ENCODE measurements around the gene TMUB2.

Gene TMUB2

DNA sequence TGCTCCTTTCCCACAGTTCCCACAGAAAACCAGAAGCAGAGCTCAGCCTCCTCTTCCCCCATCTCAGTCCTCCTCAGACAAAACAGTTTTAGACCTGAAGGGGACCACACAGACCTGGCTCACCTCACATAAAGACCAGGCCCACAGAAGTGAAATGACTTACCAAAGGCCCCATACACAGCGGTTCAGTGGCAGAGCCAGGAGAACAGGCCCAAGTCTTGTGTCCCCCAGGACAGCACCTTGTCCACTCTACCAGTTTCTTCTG, 27.4 kb downstream of the TMUB2 start:
- DNase-seq (ENCODE audit: low spot score): no peak
- in situ Hi-C loops (cut with MboI; ENCODE audit: low pct_unique_long_range_greater_than_20kb, low sequenced_read_pairs, unreplicated experiment): loop anchor here (25.0 kb wide), 1 partner anchor 298 kb away; the partner anchor contains the start of gene GPATCH8
- TF ChIP-seq, protein P1, sequence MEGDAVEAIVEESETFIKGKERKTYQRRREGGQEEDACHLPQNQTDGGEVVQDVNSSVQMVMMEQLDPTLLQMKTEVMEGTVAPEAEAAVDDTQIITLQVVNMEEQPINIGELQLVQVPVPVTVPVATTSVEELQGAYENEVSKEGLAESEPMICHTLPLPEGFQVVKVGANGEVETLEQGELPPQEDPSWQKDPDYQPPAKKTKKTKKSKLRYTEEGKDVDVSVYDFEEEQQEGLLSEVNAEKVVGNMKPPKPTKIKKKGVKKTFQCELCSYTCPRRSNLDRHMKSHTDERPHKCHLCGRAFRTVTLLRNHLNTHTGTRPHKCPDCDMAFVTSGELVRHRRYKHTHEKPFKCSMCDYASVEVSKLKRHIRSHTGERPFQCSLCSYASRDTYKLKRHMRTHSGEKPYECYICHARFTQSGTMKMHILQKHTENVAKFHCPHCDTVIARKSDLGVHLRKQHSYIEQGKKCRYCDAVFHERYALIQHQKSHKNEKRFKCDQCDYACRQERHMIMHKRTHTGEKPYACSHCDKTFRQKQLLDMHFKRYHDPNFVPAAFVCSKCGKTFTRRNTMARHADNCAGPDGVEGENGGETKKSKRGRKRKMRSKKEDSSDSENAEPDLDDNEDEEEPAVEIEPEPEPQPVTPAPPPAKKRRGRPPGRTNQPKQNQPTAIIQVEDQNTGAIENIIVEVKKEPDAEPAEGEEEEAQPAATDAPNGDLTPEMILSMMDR (IDR thresholded peaks at IDR 0.05; ENCODE audit: extremely low read depth, insufficient read depth, missing control alignments): no peak

DNA sequence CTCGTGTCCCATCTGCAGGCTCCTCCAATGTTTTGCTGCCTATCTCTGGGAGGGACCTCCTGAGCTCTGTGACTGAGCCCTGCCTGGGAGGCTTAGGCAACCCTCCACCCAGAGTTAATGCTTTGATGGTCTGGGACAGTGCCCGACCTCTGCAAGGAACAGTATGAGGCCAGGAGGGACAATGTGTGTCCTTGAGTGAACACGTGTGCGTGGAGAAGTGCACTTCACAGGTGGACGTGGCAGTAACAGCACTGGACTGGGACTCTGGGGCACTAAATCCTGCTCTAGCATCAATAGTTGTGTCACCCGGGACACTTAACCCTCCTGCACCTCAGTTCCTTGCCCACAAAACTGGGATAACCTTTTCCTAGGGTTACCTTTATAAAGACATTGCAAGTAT, 28.1 kb downstream of the TMUB2 start:
- TF ChIP-seq, protein P1 (IDR thresholded peaks at IDR 0.05; ENCODE audit: extremely low read depth, insufficient read depth, missing control alignments): no peak
- no peak for DNase-seq (ENCODE audit: low spot score)
- in situ Hi-C loops (cut with MboI; ENCODE audit: low pct_unique_long_range_greater_than_20kb, low sequenced_read_pairs, unreplicated experiment): loop anchor here (25.0 kb wide), 1 partner anchor 297 kb away; the partner anchor contains the start of gene GPATCH8

DNA sequence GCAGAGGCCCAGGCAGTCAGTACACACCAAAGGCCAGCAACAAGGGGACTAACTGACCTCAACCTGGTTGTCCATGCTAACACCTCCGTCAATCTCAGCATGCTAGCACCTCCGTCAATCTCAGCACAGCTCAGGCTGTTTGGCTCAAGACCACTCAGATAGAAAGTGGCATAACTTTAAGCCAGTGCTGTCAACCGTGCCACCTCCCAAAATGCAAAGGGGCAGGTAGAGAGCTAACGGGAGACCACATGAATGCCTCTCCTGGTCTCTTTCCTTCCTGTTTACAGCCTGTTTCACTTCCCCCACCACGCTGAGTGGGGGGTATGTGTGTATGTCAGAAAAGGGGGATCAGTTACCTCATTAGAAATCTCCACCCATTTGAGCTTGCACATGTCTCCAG, 29.4 kb downstream of the TMUB2 start:
- TF ChIP-seq, protein P1 (IDR thresholded peaks at IDR 0.05; ENCODE audit: extremely low read depth, insufficient read depth, missing control alignments): no peak
- in situ Hi-C loops (cut with MboI; ENCODE audit: low pct_unique_long_range_greater_than_20kb, low sequenced_read_pairs, unreplicated experiment): loop anchor here (25.0 kb wide), 1 partner anchor 296 kb away; the partner anchor contains the start of gene GPATCH8
- DNase-seq (ENCODE audit: low spot score): peak; percentile 56

DNA sequence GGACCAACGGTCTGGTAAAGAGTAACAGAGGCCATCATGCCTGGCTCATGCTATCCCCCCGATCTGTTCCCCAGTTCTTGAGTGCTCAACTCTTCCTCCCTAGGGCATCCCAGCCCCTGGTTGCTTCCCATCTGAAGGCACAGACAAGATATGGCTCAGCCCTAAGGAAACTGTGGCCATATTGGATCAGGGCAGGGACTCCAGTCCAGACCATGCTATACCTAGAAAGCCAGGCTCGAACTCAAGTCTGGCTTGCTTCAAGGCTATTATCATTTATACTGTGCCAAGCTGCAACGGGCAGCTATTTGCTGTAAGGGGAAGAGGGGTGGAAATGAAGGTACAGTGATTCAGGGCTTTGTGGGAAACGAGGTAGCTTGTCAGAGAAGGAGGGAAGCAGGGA, 29.9 kb downstream of the TMUB2 start:
- no peak for DNase-seq (ENCODE audit: low spot score)
- TF ChIP-seq, protein P1 (IDR thresholded peaks at IDR 0.05; ENCODE audit: extremely low read depth, insufficient read depth, missing control alignments): no peak

DNA sequence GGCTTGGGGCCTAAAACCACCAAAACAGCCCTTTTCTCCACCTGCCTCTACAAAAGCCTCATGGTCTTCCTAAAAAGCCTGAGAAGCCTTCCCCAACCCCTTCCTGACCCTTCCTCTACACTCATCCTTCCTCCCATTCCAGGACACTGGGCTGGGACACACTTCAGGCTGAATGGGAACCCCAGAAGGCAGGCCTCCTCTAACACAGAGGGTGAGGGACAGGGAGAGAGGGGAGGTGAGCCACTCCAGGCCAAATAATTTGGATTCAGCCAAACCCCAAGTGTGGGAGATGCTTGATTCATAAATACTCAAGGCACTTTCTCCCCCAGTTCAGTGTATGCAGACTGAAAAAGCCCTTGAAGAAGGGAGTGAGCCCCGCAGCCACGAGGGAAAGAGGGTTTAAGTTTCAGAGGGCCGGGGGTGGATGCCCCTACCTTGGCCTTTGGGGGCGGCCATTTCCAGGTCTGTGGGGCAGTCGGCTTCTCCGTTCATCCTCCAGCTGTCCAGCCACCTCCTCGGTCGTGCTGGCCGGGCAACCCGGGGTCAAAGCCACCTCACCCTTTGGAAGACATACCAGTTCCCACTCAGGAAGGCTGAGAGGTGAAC, 31.1 kb downstream of the TMUB2 start:
- no peak for DNase-seq (ENCODE audit: low spot score)
- TF ChIP-seq, protein P1 (IDR thresholded peaks at IDR 0.05; ENCODE audit: extremely low read depth, insufficient read depth, missing control alignments): no peak
- in situ Hi-C loops (cut with MboI; ENCODE audit: low pct_unique_long_range_greater_than_20kb, low sequenced_read_pairs, unreplicated experiment): loop anchor here (25.0 kb wide), 1 partner anchor 294 kb away; the partner anchor contains the start of gene GPATCH8

More for the DNA sequence above, 29.9 kb downstream of the TMUB2 start:
- in situ Hi-C loops (cut with MboI; ENCODE audit: low pct_unique_long_range_greater_than_20kb, low sequenced_read_pairs, unreplicated experiment): loop anchor here (25.0 kb wide), 1 partner anchor 296 kb away; the partner anchor contains the start of gene GPATCH8

DNA sequence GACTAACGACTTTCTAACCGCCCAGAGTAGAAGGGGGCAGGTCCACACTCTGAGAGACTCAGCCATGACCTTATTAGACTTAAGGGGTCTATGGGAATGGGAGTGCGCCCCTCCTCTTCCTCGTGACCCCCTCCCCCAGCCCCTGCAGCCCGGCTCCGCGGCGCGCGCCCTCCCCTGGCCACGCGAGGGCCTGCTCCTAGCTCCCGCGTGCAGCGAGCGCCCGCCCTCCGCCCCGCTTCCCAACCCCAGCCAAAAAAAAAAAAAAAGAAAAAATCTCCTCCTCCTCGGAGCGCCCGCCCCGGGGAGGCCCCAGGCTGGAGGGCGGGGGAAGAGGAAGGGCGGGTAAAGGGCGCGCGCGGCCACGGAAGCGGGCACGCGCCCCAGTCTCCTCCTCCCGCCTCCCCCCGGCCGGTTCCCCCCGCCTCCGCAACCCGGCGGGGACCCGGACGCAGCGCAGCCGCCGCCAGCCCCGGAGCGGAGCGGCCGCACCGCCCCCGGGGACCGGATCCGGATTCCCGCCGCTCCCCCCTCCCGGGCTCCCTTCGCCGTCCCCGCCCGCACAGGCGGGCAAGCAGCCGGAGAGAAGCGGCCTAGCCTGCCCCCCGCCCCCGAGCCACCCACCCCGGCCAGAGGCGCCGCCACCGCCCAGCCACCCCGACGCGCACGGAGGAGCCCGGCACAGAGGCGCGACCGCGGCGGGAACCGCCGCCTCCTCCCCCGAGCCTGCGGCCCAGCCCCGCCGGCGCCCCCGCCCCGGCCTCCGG, 31.8 kb downstream of the TMUB2 start:
- peak; percentile 96 for DNase-seq (ENCODE audit: low spot score)
- in situ Hi-C loops (cut with MboI; ENCODE audit: low pct_unique_long_range_greater_than_20kb, low sequenced_read_pairs, unreplicated experiment): loop anchor here (25.0 kb wide), 1 partner anchor 294 kb away; the partner anchor contains the start of gene GPATCH8
- TF ChIP-seq, protein P1 (IDR thresholded peaks at IDR 0.05; ENCODE audit: extremely low read depth, insufficient read depth, missing control alignments): peak; percentile 68
